GM20431 (cell line): Measurements from ENCODE around the gene LECT2.

Experiments
- in situ Hi-C: fragments of 300-500 bp; cut with MseI, MboI; formaldehyde crosslinking; loops from one replicate; pipeline ENCODE4 v1.15.0; 2020; ENCODE audit warnings: low sequenced_read_pairs; ENCODE audit not compliant: unreplicated experiment

LECT2 gene

DNA sequence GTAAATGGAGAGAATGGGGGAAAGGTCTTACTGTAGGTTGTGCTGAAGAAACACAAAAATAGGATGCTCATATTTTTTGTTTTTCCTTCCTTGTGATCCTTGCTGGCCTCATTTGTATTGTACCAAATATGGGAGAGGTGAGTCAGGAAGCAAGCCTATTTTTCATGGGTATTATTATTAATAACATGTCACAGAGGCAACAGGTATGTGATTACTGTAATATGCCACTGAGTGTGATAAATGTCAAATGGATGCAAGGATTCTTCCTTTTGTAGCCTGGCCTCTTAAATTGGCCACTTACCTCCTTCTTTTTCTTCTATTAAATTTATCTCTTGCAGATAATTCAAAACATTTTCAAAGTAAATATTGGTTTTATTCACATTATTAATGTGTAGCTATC, 10.2 kb downstream of the LECT2 start:
- in situ Hi-C loops, result no loop called here

DNA sequence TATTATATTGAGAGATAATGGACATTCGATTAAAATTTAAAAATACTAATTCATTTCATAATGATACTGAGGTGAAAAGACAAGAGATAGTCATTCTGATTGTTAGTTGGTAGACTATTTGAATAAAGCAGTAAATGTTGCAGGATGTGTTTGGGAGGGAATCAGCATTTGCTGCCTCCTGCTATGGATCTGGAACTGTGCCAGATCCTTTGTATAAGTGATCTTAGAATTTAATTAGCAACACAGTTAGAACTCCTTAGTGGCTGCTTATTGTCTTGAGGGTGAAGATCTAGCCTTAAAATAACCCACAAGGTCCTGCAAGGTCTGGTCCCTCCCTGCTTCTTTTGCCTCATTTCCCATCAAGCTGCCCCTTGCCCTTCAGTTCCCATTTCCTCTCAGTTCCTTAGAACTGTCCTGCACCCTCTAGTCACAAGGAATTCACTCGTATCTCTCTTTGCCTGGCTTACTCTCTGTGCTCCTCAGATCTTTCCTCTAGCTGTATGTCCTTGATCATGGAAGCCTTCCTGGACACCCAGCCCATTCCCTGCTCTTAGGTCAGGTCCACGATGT, 12.5 kb downstream of the LECT2 start:
- in situ Hi-C loops, result no loop called here

DNA sequence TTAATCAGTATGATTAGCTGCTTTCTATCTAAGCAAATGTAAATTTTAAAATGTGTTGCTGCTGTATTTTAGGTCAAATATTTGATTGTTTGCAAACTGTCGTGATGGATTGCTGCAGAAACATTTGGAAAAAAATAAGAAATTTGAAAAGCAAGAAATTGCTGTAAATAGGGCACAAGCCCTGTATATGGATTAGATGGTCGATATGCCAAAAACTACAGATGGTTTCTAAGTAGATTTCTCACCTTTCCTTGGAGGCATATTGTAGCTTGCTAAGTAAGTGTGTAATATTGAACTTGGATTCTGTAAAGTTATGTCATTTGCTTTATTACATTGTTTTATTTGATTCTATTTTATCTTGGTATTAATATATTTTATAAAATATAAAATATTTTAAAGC, 13.1 kb downstream of the LECT2 start:
- in situ Hi-C loops, result no loop called here

DNA sequence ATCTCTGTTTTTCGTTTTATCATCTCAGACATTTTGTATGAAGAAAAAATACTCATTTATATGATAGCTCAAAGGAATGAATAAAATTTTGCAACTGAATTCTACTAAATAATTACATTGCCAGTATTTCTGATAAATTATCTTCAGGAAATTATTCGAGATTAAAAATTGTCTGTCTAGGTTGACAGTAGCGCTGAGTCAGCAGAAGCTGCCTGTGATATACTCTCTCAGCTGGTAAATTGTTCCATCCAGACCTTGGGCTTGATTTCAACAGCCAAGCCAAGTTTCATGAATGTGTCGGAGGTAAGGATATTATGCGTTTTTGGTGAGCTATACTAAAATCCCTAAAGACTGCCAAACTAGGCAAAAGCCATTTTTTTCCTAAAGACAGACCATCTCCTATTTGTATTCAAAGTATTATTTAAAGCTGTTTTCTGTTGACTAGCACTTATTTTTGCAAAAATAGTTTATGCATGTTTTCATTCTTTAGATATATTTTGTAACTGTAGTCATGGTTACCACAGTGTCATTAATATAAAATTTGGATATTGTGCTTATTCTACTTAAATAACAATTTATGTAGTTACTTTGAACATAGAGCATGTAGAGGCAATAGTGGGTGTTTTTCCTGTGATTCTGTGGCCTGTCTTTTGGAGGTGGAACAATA, 17.4 kb downstream of the LECT2 start:
- in situ Hi-C loops, result no loop called here

DNA sequence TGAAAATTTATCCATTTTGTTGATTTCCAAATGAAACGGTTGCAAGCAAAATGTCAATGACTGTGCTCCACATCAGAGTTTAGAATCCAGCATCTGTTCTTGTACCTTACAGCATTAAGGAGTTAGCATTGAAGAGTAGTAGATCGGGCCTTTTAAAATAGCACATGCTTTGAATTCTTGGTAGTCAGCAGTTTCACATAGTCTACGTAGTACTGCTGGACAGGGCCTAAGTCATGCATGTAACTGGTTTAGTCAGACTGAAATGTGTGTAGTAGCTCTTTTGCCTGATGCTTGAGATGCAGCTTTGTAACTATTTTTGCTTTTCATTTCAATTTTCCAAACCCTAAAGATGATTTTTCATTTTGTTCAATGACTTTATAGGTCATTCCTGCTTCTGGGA, 19.8 kb downstream of the LECT2 start:
- in situ Hi-C loops, result no loop called here

DNA sequence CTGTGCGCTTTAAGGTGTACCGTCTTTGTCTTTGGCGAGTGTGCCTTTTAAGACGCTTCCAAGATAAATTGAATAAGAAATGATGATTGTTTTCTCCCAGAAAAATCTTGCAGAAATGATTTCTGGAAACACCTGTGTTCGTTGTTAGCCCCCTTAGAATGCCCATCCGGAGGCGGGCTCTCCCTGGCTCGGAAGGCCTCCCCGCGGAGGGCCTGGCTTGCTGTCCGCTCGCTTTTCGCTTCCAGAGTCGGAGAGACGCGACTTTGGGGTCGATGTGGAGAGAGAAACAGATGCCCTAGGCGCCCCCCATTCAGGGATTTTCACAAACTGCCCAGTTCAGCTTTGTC, 23.9 kb downstream of the LECT2 start:
- in situ Hi-C loops, result no loop called here

DNA sequence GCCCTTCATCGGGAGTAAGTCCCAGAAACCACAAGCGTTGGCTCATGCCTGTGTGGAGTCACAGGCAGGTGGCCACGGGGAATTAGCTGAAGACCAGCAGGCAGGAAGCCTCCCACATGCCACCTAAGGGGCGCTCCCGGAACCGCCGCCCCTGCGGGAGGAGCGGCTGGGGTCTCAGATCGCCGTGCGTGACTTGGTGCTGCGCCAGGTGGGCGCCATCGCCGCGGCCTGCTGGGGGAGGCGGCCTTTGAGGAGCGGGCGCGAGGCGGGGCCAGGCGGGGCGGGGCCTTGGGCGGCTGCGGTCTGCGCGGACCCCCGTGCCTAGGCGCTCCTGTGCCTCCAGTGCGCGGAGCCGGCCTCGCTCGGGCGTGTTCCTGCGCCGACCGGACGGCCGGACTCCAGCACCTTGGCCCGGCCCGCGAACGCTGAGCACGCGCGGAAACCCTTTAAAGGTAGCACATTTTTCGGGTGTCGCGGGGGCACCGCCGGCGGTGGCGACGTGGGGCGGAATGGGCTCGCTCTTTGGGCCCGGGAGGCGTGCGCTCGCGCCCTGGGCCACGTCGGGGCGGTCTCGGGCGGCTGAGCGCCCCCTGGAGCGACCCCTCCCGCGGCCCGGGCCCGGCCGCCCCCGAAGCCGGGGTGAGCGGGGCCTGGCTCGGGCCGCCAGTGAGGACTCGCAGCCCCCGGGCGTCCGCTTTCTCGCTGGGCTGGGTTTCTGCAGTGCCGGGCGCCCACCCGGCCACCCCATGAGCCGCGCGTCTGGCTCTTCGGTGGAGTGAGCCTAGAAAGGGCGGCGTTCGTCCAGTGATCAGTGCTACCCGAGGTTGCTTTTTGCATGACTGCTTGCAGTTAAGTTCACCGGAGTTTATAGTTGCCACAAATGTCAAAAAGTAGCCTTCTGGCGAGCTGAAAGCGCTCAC, 24.5 kb downstream of the LECT2 start:
- in situ Hi-C loops, result no loop called here

DNA sequence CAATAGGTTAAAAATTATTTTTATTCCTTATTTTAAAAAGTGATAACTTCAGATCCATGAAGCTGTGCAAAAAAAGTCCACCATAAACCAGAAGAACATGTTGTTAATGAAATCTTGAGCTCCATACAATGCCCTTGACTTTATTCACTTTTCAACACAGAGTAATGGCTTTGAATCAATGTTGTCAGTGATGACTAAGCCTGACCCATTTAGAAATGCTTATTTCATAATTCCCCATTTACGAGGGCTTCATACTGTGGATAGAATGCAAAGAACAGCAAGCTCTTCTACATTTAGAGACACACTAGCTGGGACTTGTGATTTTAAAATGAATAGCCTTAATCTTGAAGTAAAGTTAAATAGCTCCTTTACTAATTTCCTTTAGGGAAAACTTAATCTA, 33.4 kb downstream of the LECT2 start:
- in situ Hi-C loops, result no loop called here

DNA sequence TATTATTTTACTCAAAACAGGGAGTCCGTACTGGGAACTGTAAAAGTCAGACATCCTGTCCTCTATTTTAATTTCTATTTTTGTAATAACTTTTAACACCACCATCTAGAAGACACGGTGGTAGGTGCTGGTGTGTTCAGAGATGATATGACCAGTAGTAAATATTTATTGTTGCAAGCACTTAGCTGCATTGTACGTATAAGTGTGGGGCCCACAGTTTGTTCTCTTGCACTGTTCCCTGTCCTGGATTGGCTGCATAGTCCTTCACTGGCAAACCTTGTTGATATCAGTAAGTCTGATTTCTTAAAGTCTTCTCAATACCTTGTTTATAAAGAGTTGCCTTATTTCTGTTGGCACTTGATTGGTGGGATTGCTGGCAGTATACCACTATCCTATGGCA, 34.6 kb downstream of the LECT2 start:
- in situ Hi-C loops, result no loop called here

DNA sequence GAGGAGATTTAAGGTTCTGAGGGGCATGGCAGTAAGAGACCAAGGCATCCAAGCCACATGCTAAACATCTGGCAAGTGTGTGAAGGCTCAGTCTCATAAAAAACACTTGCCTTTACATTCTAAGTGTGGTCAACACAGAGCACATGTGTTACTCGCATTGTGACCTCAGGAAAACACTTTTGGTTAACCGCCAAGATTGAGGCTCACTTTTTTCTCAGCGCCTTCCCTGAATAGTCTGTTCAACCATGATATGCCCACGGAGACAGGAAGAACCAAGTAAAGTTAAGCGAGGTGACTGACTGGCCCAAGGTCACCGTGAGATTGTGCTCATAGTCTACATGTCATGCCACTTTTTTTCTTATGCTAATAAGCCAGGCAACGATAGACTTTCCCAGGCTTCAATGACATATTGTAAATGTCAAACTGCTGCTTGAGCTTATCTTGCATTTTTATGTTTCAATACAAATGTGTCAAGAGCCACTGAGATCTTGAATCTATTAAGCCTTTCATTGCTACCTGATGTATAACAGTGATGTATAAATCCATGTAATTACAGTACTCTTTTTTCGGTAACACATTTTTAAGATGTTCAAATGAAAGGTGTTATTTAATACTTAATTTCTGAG, 38.0 kb downstream of the LECT2 start:
- in situ Hi-C loops, result no loop called here

DNA sequence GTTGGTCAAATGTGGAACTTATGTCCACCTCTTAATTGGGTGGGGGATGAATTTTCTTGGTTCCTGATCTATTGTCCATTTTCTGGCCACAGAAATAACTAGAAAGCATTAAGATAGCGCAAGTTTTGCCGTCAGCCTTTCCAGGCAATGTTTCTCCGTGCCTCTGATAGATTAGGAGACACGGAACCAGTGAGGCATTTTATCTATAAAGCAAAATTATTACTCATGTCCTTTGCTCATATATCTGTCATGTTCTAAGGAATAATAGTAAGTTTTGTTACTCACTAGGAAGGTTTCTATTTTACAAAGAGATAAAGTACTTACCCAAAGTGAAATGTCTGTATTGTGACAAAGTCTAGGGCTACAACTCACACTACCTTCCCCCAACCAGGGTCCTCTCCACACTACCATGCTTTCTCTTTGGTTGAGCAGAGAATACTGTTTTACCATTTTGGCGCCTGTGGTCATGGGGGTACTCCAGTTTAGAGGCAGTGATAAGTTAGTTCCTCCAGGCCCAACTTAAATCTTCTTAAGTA, 39.2 kb downstream of the LECT2 start:
- in situ Hi-C loops, result no loop called here

DNA sequence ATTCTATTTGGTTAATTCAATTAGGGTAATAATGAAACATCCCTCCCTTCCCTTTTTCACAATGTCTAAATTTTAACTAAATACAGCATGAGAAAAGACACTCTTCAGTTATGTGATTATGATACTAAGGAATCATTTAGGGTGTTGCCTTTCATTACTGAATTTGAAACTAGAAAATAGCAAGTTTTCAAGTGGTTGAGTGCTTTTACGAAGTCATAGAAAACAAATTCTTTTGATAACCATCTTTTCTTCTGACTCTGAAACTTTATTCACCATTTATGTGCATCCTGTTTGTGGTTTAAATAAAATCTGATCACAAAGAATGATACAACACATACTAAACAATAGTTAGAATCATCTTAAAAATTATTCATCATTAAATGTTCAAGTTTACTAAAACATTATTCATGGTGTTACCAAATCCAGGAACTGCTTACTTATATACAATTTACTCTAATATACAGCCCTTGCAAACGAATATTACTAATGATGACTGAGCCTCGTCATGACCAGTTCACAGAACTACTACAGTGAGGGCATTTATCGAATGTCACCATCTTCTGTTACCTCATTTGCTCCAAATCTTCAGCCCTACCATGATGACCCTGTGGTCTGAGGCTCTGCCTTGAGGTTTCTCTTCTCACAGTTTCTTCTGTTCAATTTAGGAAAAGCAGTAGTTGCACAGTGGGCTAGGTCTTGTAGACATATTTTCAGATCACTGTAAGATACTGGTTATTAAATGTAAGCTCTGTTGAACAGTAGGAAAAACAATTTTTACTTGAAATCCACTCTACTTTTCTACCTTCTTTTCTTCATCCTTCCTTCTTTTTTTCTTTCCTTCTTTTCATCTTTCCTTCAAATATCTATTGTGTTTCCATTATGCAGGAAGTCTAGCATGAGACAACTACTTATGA, 40.8 kb downstream of the LECT2 start:
- in situ Hi-C loops, result no loop called here

DNA sequence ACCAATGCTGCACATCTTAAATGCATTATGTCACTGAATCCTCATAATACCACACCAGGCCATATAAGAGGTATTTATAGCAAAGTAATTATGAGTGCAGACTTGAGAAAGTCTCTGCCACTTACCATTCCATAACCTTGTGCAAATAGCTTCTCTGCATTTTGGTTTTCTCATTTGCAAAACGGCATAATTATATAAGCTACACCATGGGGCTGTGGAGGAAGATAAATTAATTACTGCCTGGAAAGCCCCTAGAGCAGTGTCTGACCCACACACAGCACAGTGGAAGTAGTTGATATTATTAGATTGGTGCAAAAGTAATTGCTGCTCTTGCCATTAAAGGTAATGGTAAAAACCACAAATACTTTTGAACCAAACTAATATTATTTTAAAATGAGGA, 49.6 kb downstream of the LECT2 start:
- in situ Hi-C loops, result no loop called here

DNA sequence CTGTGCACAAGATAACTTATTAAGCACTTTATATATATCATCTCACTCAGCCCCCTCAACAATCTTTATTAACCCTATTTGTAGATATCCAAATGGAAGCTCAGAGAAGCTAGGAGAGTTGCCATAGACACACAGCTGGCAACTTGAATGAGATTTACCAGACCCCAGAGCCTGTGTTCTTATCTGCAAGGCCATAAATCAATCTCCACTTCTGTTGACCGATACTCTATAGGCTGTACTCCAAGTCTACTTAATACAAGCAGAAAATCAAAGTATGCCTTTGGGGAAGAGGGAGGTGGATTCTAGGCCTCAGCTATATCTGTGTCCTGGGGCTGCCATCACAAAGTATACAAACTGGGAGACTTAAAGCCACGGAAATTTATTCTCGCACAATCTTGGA, 53.1 kb downstream of the LECT2 start:
- in situ Hi-C loops, result no loop called here

DNA sequence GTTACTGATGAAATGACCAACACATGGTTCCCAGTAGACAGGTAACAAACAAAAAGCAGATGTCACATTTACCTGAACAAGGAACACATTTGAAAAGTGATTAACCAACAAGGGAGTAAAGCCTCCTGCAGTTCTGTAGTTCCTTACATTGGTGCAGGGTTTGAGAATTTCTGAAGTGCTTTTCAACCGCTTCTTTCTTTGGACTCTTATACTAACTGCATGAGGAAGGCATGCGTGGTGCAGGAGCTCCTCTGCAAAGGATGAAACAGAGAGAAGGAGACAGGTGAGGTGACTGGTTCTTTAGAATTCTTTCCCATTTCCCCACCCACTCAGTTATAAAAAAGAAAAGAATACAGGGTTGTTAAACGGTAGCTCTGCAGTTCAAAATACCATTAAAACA, 54.5 kb downstream of the LECT2 start:
- in situ Hi-C loops, result no loop called here

DNA sequence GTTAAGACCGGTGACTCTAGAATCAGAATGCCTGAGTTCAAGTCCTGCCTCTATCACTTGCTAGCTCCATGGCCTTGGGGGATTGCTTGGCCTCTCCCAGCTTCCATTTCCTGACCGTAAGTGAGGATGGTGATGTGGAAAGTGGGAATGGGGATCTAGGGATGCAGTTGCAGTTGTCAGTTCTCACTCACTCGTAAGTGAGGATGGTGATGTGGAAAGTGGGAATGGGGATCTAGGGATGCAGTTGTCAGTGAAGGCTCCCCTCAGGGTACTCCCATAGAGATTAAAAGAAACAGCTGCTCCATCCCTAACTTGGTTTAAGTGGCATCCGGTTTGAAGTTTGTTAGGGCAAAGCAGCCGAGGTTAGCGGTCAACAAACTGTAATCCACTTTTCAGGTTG, 56.1 kb downstream of the LECT2 start:
- in situ Hi-C loops, result no loop called here
